Loucy (cell line): ENCODE measurements around the gene FHL3.
A peak's percentile ranks its signal among the peaks of the same experiment; 100 is the strongest.

Source experiments
- H2AFZ ChIP-seq: fragments of 200-600 bp; sonication (generic); 2 replicates; pipeline ENCODE4 v1.6.0; 2016; ENCODE audit warnings: antibody characterized with exemption, mild to moderate bottlenecking, low read length, moderate library complexity
- H3F3A ChIP-seq: fragments of 200-600 bp; 2 replicates; pipeline ENCODE4 v1.6.0; 2016; ENCODE audit warnings: antibody characterized with exemption, low read depth, mild to moderate bottlenecking
- H3K27me3 ChIP-seq: fragments of 200-600 bp; sonication (generic); 2 replicates; pipeline ENCODE4 v1.6.1; 2014; ENCODE audit warnings: low read length, mild to moderate bottlenecking; ENCODE audit not compliant: insufficient read depth, poor library complexity, severe bottlenecking
- H3K36me3 ChIP-seq: fragments of 200-600 bp; sonication (generic); 2 replicates; pipeline ENCODE4 v1.6.1; 2016; ENCODE audit warnings: low read length; ENCODE audit not compliant: insufficient read depth
- H3K4me1 ChIP-seq: fragments of 200-600 bp; sonication (generic); 2 replicates; pipeline ENCODE4 v1.5.1; 2014; ENCODE audit warnings: low read length, mild to moderate bottlenecking; ENCODE audit not compliant: insufficient read depth, poor library complexity, severe bottlenecking
- H3K4me2 ChIP-seq: fragments of 200-600 bp; sonication (generic); 2 replicates; pipeline ENCODE4 v1.6.0; 2014; ENCODE audit warnings: antibody characterized with exemption, low read length, low read depth, mild to moderate bottlenecking; ENCODE audit not compliant: poor library complexity, severe bottlenecking
- H3K4me3 ChIP-seq: fragments of 200-600 bp; sonication (generic); 2 replicates; pipeline ENCODE4 v1.5.1; 2014; ENCODE audit warnings: low read length, mild to moderate bottlenecking, mixed read lengths; ENCODE audit not compliant: poor library complexity, severe bottlenecking
- H3K79me2 ChIP-seq: fragments of 200-600 bp; sonication (generic); 2 replicates; pipeline ENCODE4 v1.6.1; 2014; ENCODE audit warnings: low read length; ENCODE audit not compliant: insufficient read depth
- H3K9ac ChIP-seq: fragments of 200-600 bp; sonication (generic); 2 replicates; pipeline ENCODE4 v1.6.0; 2014; ENCODE audit warnings: mild to moderate bottlenecking, low read depth, low read length, moderate library complexity; ENCODE audit not compliant: poor library complexity, severe bottlenecking
- H3K9me2 ChIP-seq: fragments of 200-600 bp; sonication (generic); replicated peaks from 2 replicates; pipeline ENCODE4 v1.6.1; 2016; ENCODE audit warnings: low read depth, low read length, mixed read lengths
- H3K9me3 ChIP-seq: fragments of 200-600 bp; sonication (generic); 2 replicates; pipeline ENCODE4 v1.6.1; 2014; ENCODE audit warnings: mild to moderate bottlenecking, antibody characterized with exemption, low read length, low read depth; ENCODE audit not compliant: insufficient read depth
- H4K20me1 ChIP-seq: fragments of 200-600 bp; sonication (generic); 2 replicates; pipeline ENCODE4 v1.6.0; 2014; ENCODE audit warnings: antibody characterized with exemption, low read length, mild to moderate bottlenecking; ENCODE audit not compliant: insufficient read depth, poor library complexity, severe bottlenecking
- EZH2phosphoT487 ChIP-seq: fragments of 200-600 bp; IDR thresholded peaks from 2 replicates; pipeline ENCODE4 v1.6.1; 2018; ENCODE audit warnings: antibody characterized with exemption, mild to moderate bottlenecking, moderate library complexity, borderline replicate concordance
- TF ChIP-seq, protein P1 (sequence below): fragments of 200-600 bp; sonication (generic); conservative IDR thresholded peaks from 2 replicates; pipeline ENCODE4 v1.5.1; 2014; ENCODE audit warnings: mild to moderate bottlenecking, antibody characterized with exemption, low read length

Gene FHL3

DNA sequence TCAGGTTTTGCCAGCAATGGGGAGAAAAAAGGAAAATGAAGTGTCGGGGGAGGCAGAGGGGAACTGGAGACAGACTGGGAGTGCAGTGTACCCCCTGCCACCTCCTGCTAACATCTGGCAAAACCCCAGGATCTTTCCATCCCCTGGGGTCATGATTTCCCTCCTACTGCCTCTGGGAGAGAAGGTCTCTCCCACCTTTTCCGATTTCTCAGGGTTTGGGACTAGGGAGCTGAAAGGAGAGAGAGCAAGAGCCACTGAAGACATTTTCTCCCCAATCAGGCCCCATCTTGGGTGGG, 5.1 kb downstream of the FHL3 start:
- TF ChIP-seq EZH2phosphoT487, result no peak
- TF ChIP-seq, protein P1, sequence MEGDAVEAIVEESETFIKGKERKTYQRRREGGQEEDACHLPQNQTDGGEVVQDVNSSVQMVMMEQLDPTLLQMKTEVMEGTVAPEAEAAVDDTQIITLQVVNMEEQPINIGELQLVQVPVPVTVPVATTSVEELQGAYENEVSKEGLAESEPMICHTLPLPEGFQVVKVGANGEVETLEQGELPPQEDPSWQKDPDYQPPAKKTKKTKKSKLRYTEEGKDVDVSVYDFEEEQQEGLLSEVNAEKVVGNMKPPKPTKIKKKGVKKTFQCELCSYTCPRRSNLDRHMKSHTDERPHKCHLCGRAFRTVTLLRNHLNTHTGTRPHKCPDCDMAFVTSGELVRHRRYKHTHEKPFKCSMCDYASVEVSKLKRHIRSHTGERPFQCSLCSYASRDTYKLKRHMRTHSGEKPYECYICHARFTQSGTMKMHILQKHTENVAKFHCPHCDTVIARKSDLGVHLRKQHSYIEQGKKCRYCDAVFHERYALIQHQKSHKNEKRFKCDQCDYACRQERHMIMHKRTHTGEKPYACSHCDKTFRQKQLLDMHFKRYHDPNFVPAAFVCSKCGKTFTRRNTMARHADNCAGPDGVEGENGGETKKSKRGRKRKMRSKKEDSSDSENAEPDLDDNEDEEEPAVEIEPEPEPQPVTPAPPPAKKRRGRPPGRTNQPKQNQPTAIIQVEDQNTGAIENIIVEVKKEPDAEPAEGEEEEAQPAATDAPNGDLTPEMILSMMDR, result no peak
- peak overlapping the region; percentile 76 for H3K9ac ChIP-seq
- peaks cover 3% of the 10 kb centered on the region; the same call in 1 of the 2 replicates for H3K36me3 ChIP-seq
- peaks cover 4% of the 10 kb centered on the region for H4K20me1 ChIP-seq
- no peaks in the 10 kb centered on the region for H3K9me3 ChIP-seq
- H3K4me3 ChIP-seq, result peak overlapping the region; percentile 70
- H3K79me2 ChIP-seq, result peaks cover 62% of the 10 kb centered on the region; the same call in 1 of the 2 replicates
- H3K9me2 ChIP-seq, result no peaks in the 10 kb centered on the region
- H3K27me3 ChIP-seq, result no peaks in the 10 kb centered on the region
- peaks cover 53% of the 10 kb centered on the region for H3K4me1 ChIP-seq
- H3F3A ChIP-seq, result no peaks in the 10 kb centered on the region
- peak overlapping the region; percentile 97 for H3K4me2 ChIP-seq
- H2AFZ ChIP-seq, result no peak overlapping the region

- Histone ChIP-seq H3K4me1 (peaks cover 53% of the 10 kb centered on the region), H3K9me2 (no peaks in the 10 kb centered on the region), H3K9ac (peak overlapping the region; percentile 76), H2AFZ (no peak overlapping the region), H3K4me3 (peak overlapping the region; percentile 70), H4K20me1 (peaks cover 4% of the 10 kb centered on the region), H3K9me3 (no peaks in the 10 kb centered on the region), H3K4me2 (peak overlapping the region; percentile 97), H3F3A (no peaks in the 10 kb centered on the region), H3K27me3 (no peaks in the 10 kb centered on the region), H3K79me2 (peaks cover 59% of the 10 kb centered on the region; the same call in 1 of the 2 replicates), H3K36me3 (peaks cover 5% of the 10 kb centered on the region; the same call in 1 of the 2 replicates)
- TF ChIP-seq, protein P1, result no peak
- TF ChIP-seq EZH2phosphoT487, result no peak
Observed at GRCh38 chr1:37999430-38000232, 5.7 kb downstream of the FHL3 start.

- no peaks in the 10 kb centered on the region for H3K9me2 ChIP-seq
- no peak overlapping the region for H2AFZ ChIP-seq
- H4K20me1 ChIP-seq, result peaks cover 4% of the 10 kb centered on the region
- H3K9me3 ChIP-seq, result no peaks in the 10 kb centered on the region
- H3K4me1 ChIP-seq, result peaks cover 49% of the 10 kb centered on the region
- peak overlapping the region; percentile 76 for H3K9ac ChIP-seq
- TF ChIP-seq EZH2phosphoT487, result no peak
- TF ChIP-seq, protein P1, result no peak
- peak overlapping the region; percentile 97 for H3K4me2 ChIP-seq
- peak overlapping the region; percentile 70 for H3K4me3 ChIP-seq
- peaks cover 52% of the 10 kb centered on the region; the same call in 1 of the 2 replicates for H3K79me2 ChIP-seq
- no peaks in the 10 kb centered on the region for H3K27me3 ChIP-seq
- no peaks in the 10 kb centered on the region for H3F3A ChIP-seq
- peaks cover 5% of the 10 kb centered on the region; the same call in 1 of the 2 replicates for H3K36me3 ChIP-seq
Observed at GRCh38 chr1:37998913-37999429, 6.3 kb downstream of the FHL3 start.
